AG04449 (cell line): ENCODE results near the gene BAIAP2L1.
A peak's percentile ranks its signal among the peaks of the same experiment; 100 is the strongest.

ENCODE experiments used
- CTCF ChIA-PET: fragments of 350-600 bp; formaldehyde crosslinking; extraction: SDS; loops from one replicate; lab custom pipeline; 2021; ENCODE audit warnings: antibody characterized with exemption; lab: Yijun Ruan, JAX
- POLR2A ChIA-PET: fragments of 400-600, 350-600 bp; formaldehyde crosslinking; extraction: SDS; loops from one replicate; lab custom pipeline; 2020; ENCODE audit warnings: antibody characterized with exemption, inconsistent platforms; lab: Yijun Ruan, JAX
- DNase-seq: peaks from one replicate; pipeline ENCODE4 v3.0.0-alpha.2; 2010; ENCODE audit warnings: low read depth, low spot score
- H3K4me3 ChIP-seq: 2 replicates; pipeline ENCODE4 v1.5.1; 2011; ENCODE audit warnings: low read depth, mild to moderate bottlenecking, control low read depth, low read length
- CTCF ChIP-seq: IDR thresholded peaks from one replicate; pipeline ENCODE4 v1.5.1; 2011; ENCODE audit warnings: mild to moderate bottlenecking, moderate library complexity, low read length, control low read depth, inconsistent platforms; ENCODE audit not compliant: insufficient read depth; ENCODE audit errors: missing control alignments

BAIAP2L1 gene

GRCh38 chr7:98283127-98283886, 117.6 kb downstream of the BAIAP2L1 start:
- no peak for TF ChIP-seq CTCF
- H3K4me3 ChIP-seq = peak overlapping the region; percentile 83
- ChIA-PET CTCF (interaction anchor here (1.4 to 4.2 kb wide), 3 partner anchors 11 to 120 kb away, joined by 3 to 18 read pairs (median 4); partner anchors contain the start of gene BAIAP2L1), POLR2A (no interaction called here)
- DNase-seq = no peak

DNA sequence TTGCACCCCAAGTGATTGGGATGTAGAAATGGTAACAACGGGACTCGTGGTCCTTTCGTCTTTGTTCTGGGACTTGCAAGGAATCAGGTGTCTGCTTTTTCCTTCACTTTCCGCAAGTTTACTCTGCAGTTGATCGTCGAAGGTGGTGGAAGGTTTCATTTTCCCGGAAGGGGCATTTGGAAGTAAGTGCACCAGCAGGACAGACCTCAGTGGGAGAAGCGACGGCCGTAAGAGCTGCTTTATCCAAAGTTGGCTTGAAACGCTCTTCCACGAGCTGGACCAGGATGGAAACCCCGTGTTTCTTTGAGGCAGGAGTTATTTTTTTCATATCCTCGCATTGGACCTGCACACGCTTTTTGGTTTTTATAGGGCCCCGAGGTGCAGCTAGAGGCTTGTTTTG, 118.2 kb downstream of the BAIAP2L1 start:
- ChIA-PET CTCF (interaction anchor here (1.4 to 4.2 kb wide), 2 partner anchors 118 to 121 kb away, joined by 3 to 18 read pairs; partner anchors contain the start of gene BAIAP2L1), POLR2A (no interaction called here)
- H3K4me3 ChIP-seq = peak overlapping the region; percentile 83
- DNase-seq = no peak
- no peak for TF ChIP-seq CTCF

DNA sequence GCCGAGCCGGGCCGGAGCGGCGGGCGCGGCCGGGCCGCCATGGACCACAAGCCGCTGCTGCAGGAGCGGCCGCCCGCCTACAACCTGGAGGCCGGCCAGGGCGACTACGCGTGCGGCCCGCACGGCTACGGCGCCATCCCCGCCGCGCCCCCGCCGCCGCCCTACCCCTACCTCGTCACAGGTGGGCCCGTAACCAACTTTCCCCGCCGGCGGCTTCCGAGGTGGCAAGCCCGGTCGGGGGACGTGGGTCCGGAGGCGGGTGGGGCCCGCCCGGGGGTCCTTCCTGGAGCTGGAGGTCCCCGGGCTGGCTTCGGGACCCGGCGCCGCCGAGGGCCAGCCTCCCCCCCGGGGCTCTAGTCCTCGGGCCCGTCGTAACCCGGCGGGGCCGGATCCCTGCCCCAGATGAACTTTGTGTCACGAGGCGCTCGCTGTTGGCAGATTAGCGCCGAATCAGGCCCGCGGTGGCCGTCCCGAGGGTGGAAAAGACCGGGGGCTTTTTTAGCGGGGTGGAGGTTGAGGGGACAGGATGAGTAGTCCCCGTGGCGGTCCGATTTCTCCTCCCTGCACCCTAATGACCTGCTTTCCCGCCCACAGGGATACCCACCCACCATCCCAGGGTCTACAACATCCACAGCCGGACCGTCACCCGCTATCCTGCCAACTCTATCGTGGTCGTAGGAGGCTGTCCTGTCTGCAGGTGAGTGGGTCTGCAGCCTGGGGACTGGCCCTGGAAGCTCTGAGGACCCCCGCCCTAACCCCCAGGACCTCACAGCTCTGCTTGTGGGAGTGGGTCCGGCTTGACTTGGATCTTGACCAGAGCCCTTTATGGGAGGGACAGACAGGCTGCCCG, 118.9 kb downstream of the BAIAP2L1 start:
- ChIA-PET CTCF (interaction anchor here (1.4 to 4.2 kb wide), 2 partner anchors 119 to 122 kb away, joined by 3 to 18 read pairs; partner anchors contain the start of gene BAIAP2L1), POLR2A (no interaction called here)
- DNase-seq = no peak
- TF ChIP-seq CTCF = no peak
- peak overlapping the region; percentile 83 for H3K4me3 ChIP-seq

DNA sequence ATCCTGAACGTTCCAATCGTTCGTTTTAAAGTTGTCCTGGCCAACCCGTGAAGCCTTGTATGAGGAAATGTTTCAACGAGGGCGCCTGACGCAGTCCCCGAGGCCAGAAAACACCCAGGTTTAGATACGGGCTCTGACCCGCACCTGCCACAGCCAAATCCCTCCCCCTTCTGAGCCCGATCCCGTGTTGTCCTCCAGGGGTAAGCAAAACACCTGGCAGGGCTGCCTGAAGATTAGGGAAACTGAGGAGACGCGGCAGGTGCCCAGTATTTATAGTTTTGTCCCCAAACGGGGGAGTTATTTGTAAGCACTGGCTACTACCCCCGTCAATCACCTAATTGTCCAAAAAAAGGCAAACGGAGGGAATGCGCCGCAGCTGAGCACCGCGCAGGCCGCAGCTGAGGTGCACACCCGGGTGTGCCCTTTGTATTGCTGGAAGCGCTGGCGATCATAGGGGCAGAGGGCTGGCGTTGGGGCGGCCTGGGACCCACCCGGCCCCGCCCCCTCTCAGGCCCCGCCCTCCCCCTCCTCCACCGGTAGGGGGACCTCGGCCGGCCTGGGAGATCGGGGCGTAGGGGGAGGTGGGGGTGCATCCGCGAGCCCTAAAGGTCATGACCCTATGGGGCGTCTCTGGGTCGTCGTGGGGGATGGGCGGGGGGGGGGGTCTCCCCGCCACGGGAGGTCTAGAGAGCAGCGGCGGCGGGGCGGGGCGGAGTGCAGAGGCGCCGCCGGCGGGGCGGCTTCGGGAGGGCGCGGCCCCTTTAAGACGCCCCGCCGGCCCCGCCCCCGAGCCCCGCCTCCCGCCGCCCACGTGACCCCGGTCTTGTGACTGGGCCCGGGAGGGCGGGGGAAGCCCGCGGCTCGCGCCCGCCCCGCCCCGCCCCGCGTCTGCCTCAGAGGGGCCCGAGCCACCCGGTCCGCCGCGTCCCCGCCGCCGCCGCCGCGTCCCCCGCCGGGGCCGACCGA, 119.8 kb downstream of the BAIAP2L1 start, which contains the start of gene BRI3:
Gene BRI3 (plus strand): TSS at position 896 of the 966 bp plus-strand sequence. CDS start 110 bp downstream, outside the sequence.
- ChIA-PET CTCF (interaction anchor here (0.6 to 1.4 kb wide), 2 partner anchors 15 to 28 kb away, joined by 4 to 5 read pairs; no protein-coding TSS in a partner anchor), POLR2A (no interaction called here)

DNA sequence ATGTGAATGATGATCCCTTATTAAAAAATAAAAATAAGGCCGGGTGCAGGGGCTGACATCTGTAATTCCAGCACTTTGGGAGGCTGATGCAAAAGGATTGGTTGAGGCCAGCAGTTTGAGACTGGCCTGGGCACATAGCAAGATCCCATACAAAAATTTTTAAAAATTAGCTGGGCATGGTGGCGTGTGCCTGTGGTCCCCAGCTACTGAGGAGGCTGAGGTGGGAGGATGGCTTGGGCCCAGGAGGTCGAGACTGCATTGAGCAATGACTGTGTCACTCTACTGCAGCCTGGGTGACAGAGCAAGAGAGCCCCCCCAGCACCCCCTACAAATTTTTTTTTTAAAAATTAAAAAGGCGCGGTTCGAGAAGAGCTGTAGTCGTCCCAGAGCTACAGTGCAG, 120.6 kb downstream of the BAIAP2L1 start:
- no peak for TF ChIP-seq CTCF
- no peak for DNase-seq
- POLR2A ChIA-PET = interaction anchor here (0.7 kb wide), 1 partner anchor 713 kb away, joined by 3 read pairs; no protein-coding TSS in a partner anchor
- CTCF ChIA-PET = interaction anchor here (0.6 to 1.4 kb wide), 2 partner anchors 14 to 27 kb away, joined by 4 to 5 read pairs; no protein-coding TSS in a partner anchor
- no peak overlapping the region for H3K4me3 ChIP-seq

More for the DNA sequence above, 119.8 kb downstream of the BAIAP2L1 start, which contains the start of gene BRI3:
- peak within 1 kb of the TSS; percentile 83 for H3K4me3 ChIP-seq
- TF ChIP-seq CTCF = no peak
- no peak for DNase-seq
